LoVo (cell line): Measurements from ENCODE around the gene PNMA8C.
"Not testable (repeated sequence)": the region's sequence is repeated elsewhere in the genome, so short reads cannot be mapped to it uniquely, and the experiment has no call there.

Experiments used
- DNase-seq: peaks from one replicate; pipeline ENCODE4 v3.0.0-alpha.2; 2016; ENCODE audit warnings: low spot score

Gene PNMA8C

DNA sequence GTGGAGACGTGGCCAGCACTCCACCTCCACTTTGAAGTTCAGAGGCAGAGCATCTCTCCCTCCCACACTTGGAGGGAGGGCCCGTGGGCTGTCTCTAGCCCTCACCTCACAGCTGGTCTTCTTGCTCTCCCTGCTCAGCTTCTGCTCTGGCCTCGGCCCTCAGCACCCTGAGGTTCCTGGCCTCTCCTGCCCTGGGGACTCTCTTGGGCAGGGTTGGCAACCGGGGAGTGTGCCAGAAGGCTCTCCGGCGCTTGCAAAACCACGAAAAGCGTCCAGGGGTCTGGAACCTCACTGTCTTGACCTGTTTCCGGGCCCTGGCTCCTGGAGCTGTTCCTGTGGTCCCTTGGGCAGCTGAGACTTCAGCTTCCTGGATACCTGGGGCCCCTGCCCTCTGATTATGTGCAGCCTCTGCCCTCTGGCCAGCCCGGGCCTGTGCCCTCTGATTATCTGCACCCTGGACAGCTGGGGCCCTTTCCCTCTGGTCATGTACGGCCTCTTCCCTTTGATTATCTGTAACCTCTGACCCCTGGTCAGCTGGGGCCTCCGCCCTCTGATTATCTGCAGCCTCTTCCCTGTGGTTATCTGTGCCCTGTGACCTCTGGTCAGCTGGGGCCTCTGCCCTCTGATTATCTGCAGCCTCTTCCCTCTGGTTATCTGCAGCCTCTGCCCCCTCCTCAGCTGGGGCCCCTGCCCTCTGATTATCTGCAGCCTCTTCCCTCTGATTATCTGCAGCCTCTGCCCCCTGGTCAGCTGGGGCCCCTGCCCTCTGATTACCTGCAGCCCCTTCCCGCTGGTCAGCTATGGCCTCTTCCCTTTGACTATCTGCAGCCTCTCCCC, 17.4 kb downstream of the PNMA8C start:
- no peak for DNase-seq

- no peak for DNase-seq
These were observed 18.3 kb downstream of the PNMA8C start for GRCh38 chr19:46410205-46411087.

GRCh38 chr19:46409191-46409590, 19.5 kb downstream of the PNMA8C start:
- no peak for DNase-seq

GRCh38 chr19:46408664-46409039, 20.1 kb downstream of the PNMA8C start:
- DNase-seq: no peak

- DNase-seq: no peak
These were observed 20.7 kb downstream of the PNMA8C start for GRCh38 chr19:46407856-46408663.

- no peak for DNase-seq
These were observed 21.8 kb downstream of the PNMA8C start for GRCh38 chr19:46406976-46407375.

- DNase-seq: no peak
These were observed 23.8 kb downstream of the PNMA8C start for GRCh38 chr19:46404753-46405468.

DNA sequence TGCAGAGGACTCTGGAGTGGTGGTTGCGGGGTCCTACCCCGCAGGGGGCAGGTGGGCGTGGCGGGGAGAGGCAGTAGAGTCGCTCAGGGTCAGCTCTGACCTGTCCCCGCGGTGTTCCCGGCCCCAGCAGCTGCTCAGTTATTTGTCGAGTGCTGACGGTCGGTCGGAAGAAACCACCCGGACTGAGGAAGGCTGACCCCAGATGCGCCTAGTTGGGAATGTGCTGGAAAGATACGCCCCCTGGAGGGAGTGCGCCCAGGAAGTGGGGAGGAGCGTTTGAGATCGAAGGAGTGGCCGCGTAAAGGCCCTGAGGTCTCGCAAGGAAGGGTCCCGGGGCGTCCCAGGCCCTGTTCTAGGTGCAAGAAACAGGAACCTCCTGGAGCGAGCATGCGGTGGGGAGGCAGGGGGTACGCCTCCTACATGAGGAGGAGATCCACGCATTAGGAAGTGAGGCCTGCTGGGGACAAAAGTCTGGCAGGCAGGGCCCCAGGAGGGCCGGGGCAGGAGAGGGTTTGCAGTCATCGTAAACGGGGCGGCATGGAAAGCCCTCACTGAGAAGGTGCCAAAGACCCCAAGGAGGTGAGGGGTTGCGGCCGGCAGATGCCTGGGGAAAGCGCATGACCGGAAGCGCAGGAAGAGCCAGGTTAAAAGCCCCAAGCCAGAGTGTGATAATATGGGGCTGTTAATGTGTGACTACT, 24.5 kb downstream of the PNMA8C start:
- no peak for DNase-seq

- no peak for DNase-seq
These were observed 26.0 kb downstream of the PNMA8C start for GRCh38 chr19:46402725-46403124.

- not testable (repeated sequence) for DNase-seq
These were observed 30.8 kb downstream of the PNMA8C start for GRCh38 chr19:46397801-46398479.

DNA sequence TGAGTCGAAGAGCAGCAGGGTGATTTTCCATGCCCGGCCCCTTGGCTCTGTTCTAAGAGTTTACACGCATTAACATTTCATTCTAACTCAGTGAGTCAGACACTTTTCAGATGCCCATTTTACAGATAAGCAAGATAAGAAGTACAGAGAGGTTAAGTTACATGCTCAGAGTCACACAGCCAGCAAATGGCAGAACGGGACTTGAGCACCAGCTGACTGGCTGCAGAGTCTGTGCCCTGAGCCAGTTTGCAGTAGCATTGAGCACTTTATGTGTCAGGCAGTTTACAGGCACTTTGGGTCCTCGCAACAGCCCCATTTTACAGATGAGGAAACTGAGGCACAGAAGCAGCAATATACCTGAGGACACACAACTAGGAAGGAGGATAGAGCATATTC, 34.3 kb downstream of the PNMA8C start:
- DNase-seq: no peak

GRCh38 chr19:46393456-46394401, 35.0 kb downstream of the PNMA8C start:
- DNase-seq: no peak

- no peak for DNase-seq
These were observed 35.9 kb downstream of the PNMA8C start for GRCh38 chr19:46392837-46393236.

GRCh38 chr19:46392252-46392801, 36.4 kb downstream of the PNMA8C start:
- DNase-seq: no peak

DNA sequence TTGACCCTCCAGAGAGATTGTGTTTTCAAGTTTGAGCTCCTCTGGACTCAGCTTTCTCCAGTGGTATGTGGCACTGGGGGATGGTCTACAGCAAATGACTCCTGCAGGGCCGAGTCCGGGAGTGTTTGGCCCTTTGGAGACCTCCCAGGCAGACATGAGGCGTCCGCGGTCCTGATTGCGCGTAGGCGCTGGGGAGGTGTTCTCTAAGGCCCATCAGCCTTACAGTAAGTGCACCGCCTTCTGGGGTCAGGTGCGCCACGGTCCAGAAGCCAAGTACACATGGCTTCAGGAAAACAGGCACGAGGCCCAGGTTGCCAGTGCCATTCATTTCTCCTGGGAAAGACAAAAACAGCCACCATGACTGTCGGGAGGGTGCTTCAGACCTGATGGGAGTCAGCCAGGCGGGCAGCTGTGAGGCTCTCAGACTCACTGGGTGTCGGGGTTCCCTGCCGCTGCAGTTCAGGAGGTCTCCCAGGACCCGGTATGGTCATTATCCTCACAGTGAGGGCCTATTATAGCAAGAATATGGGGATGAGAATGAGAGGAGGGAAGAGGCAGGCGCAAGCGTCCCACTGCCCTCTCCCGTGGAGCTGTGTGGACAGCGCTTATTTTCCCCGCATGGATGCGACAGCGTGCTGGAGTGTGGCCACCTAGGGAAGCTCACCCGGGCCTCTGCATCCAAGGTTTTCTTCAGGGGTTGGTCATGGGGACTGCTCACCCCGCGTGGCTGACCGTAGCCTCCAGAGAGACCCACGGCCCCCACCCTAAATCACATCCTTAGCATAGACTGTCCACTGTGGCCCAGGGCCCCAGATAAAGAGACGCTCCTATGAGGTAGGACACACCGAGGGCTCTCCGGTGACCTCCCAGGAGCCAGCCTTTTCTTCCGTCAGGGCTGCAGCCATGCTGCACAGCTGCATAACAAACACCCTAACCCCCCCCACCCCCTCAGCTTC, 37.2 kb downstream of the PNMA8C start:
- DNase-seq: no peak

DNA sequence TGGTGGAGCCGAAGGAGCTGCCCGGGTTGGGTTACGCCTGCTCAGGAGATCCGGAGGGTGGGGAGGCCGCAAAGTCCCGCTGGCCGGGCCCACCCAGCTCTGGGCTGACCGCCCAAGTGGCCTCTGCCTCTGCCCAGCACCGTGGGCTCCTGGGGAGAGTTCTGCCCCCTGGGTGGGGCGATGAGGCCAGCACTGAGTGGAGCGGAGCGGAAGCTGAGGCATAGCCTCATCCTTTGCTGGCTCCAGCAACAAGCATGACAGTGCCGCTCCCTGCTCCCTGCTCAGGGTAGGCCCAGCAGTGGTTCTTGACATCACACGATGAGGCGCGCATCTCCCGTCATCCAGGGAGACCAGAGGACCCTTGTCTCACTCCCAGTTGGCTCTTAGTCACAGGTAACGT, 37.9 kb downstream of the PNMA8C start:
- DNase-seq: no peak

- no peak for DNase-seq
These were observed 38.4 kb downstream of the PNMA8C start for GRCh38 chr19:46390121-46390858.
